Liver (tissue), 9 donors: Measurements from ENCODE around the gene UBA6. TPM values are rescaled to one million over a fixed set of nuclear protein-coding genes. Genes with fewer than 3 reads are reported as not detected.

Experiments used
- DNase-seq: peaks from one replicate; pipeline ENCODE4 v3.0.0-alpha.2; 2017; ENCODE audit warnings: low spot score
- H3K27ac ChIP-seq, 2 donors: one replicate each; pipeline ENCODE4 v1.7.0; 2013; ENCODE audit warnings: inconsistent platforms in 2 of 2, low read length in 2 of 2, control low read depth in 1 of 2, low read depth in 1 of 2, mild to moderate bottlenecking in 1 of 2
- H3K27me3 ChIP-seq, 4 donors: one replicate each; pipeline versions ENCODE4 v1.6.1 to v1.7.0; 2013; ENCODE audit warnings: low read length in 3 of 4, inconsistent platforms in 1 of 4, mild to moderate bottlenecking in 1 of 4, moderate library complexity in 1 of 4; ENCODE audit not compliant: control insufficient read depth in 4 of 4, insufficient read depth in 4 of 4
- H3K36me3 ChIP-seq, 4 donors: one replicate each; pipeline versions ENCODE4 v1.6.1 to v1.7.0; 2013; ENCODE audit warnings: low read length in 3 of 4, mild to moderate bottlenecking in 3 of 4, low read depth in 1 of 4, moderate library complexity in 1 of 4; ENCODE audit not compliant: control insufficient read depth in 4 of 4, insufficient read depth in 3 of 4
- H3K4me1 ChIP-seq, 4 donors: one replicate each; pipeline versions ENCODE4 v1.6.1 to v1.7.0; 2013; ENCODE audit warnings: low read length in 3 of 4, mild to moderate bottlenecking in 3 of 4, moderate library complexity in 1 of 4; ENCODE audit not compliant: control insufficient read depth in 4 of 4, insufficient read depth in 4 of 4
- H3K4me3 ChIP-seq, 3 donors: one replicate each; pipeline versions ENCODE4 v1.6.1 to v1.7.0; 2013; ENCODE audit warnings: low read length in 3 of 3, control low read depth in 1 of 3, low read depth in 1 of 3, mild to moderate bottlenecking in 1 of 3
- H3K9ac ChIP-seq, 2 donors: one replicate each; pipeline ENCODE4 v1.7.0; 2013; ENCODE audit warnings: low read length in 2 of 2, mild to moderate bottlenecking in 2 of 2, moderate library complexity in 2 of 2, control low read depth in 1 of 2, low read depth in 1 of 2
- H3K9me3 ChIP-seq, 4 donors: one replicate each; pipeline versions ENCODE4 v1.6.1 to v1.7.0; 2013; ENCODE audit warnings: low read length in 3 of 4; ENCODE audit not compliant: control insufficient read depth in 4 of 4
- EGR1 ChIP-seq, 2 donors: IDR thresholded peaks; 2 replicates each; pipeline ENCODE4 v1.6.1; 2016 to 2018; ENCODE audit warnings: antibody characterized with exemption in 2 of 2, low read depth in 2 of 2
- FOXA1 ChIP-seq: IDR thresholded peaks from 2 replicates; pipeline ENCODE4 v1.6.1; 2016; ENCODE audit warnings: antibody characterized with exemption
- GABPA ChIP-seq, 2 donors: IDR thresholded peaks in 1 of 2; conservative IDR thresholded peaks in 1 of 2; 2 replicates each; pipeline ENCODE4 v1.6.1; 2016; ENCODE audit warnings: antibody characterized with exemption in 2 of 2, mild to moderate bottlenecking in 1 of 2, moderate library complexity in 1 of 2
- HNF4A ChIP-seq, 2 donors: conservative IDR thresholded peaks; 2 replicates each; pipeline ENCODE4 v1.6.1; 2016; ENCODE audit warnings: antibody characterized with exemption in 2 of 2, mild to moderate bottlenecking in 2 of 2
- HNF4G ChIP-seq: IDR thresholded peaks from 2 replicates; pipeline ENCODE4 v1.6.1; 2016; ENCODE audit warnings: antibody characterized with exemption
- JUND ChIP-seq, 2 donors: IDR thresholded peaks; 2 replicates each; pipeline ENCODE4 v1.6.1; 2016; ENCODE audit warnings: antibody characterized with exemption in 2 of 2
- MAX ChIP-seq: IDR thresholded peaks from 2 replicates; pipeline ENCODE4 v1.6.1; 2016; ENCODE audit warnings: antibody characterized with exemption
- NR2F2 ChIP-seq: IDR thresholded peaks from 2 replicates; pipeline ENCODE4 v1.6.1; 2016; ENCODE audit warnings: antibody characterized with exemption
- RAD21 ChIP-seq, 2 donors: IDR thresholded peaks; 2 replicates each; pipeline ENCODE4 v1.6.1; 2016; ENCODE audit warnings: antibody characterized with exemption in 2 of 2, mild to moderate bottlenecking in 2 of 2
- REST ChIP-seq: IDR thresholded peaks from 2 replicates; pipeline ENCODE4 v1.6.1; 2016; ENCODE audit warnings: antibody characterized with exemption, mild to moderate bottlenecking
- RXRA ChIP-seq, 2 donors: IDR thresholded peaks; 2 replicates each; pipeline ENCODE4 v1.6.1; 2017 to 2018; ENCODE audit warnings: antibody characterized with exemption in 2 of 2, mild to moderate bottlenecking in 1 of 2
- SP1 ChIP-seq: IDR thresholded peaks from 2 replicates; pipeline ENCODE4 v1.6.1; 2018; ENCODE audit warnings: antibody characterized with exemption, mild to moderate bottlenecking
- TAF1 ChIP-seq: conservative IDR thresholded peaks from 2 replicates; pipeline ENCODE4 v1.6.1; 2016; ENCODE audit warnings: antibody characterized with exemption, mild to moderate bottlenecking
- YY1 ChIP-seq: IDR thresholded peaks from 2 replicates; pipeline ENCODE4 v1.6.1; 2016; ENCODE audit warnings: antibody characterized with exemption, mild to moderate bottlenecking
- WGBS: extraction: QIAGEN DNeasy Blood & Tissue Kit; methylation state at CpG from one replicate; pipeline ENCODE4 v1.1.7; 2013; 5-methylcytosine and 5-hydroxymethylcytosine counted together
- polyA plus RNA-seq, 2 donors: library from polyadenylated mRNA; stranded (reverse) in 1 of 2; unstranded in 1 of 2; fragments of 200-250 nt in 1 of 2; fragments of >200 nt in 1 of 2; fragmentation: Nextera tagmentation in 1 of 2; extraction: Ambion mirVana in 1 of 2; gene quantifications; one replicate each; pipeline versions ENCODE4 v1.2.1 to v1.2.3, GENCODE V29; 2013 to 2015
- total RNA-seq, 2 donors: library from RNA; depleted of rRNA; stranded (reverse); fragments of >200 nt; gene quantifications; one replicate each; pipeline ENCODE4 v1.2.3, GENCODE V29; 2014
- TF ChIP-seq, protein P1 (sequence below): IDR thresholded peaks from 2 replicates; pipeline ENCODE4 v1.6.1; 2016; ENCODE audit warnings: antibody characterized with exemption
- TF ChIP-seq, protein P2 (sequence below): fragments of 150-350 bp; IDR thresholded peaks from 2 replicates; pipeline ENCODE4 v1.5.1; 2017; ENCODE audit warnings: improper control_type of control experiment, low read depth, low read length; ENCODE audit not compliant: missing input control
- TF ChIP-seq, protein P3 (sequence below): IDR thresholded peaks from 2 replicates; pipeline ENCODE4 v1.6.1; 2016; ENCODE audit warnings: antibody characterized with exemption
- donor health status: healthy.
- donor health status: healthy.
- donor health status: healthy.
- donor health status: healthy.
- donor health status: healthy.

UBA6 gene
- total and polyA plus RNA-seq, 4 donors, result 8.4 to 122 (median 13.7) TPM

DNA sequence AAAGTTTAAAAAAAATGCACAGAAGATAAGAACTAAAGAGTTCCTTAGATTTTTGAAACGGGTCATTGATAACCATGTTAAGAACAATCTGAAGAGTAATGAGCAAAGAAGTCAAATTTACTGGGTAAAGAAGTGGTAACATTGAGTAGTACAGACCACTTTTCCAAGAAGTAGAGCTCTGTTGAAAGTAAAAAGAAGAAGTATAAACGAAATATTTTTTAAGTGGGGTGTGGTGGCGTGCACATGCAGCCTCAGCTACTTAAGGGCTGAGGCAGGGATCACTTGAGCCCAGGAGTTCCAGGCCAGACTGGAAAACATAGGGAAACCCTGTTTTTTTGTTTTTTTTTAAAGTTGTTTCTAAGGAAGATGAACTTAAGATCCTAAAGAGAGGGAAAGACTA lies 68.5 kb downstream of the UBA6 start:
- Histone ChIP-seq H3K36me3 (peaks cover 3 to 44% (median 27%) of the 10 kb centered on the region in 4 donors), H3K27ac (no peak overlapping the region), H3K9ac (no peak overlapping the region), H3K27me3 (no peaks in the 10 kb centered on the region), H3K4me1 (no peaks in the 10 kb centered on the region), H3K4me3 (no peak overlapping the region), H3K9me3 (no peaks in the 10 kb centered on the region)
- no peak for DNase-seq
- 77% methylated on average over 3 of the region's 3 CpGs for whole genome bisulfite sequencing
- TF ChIP-seq TAF1 (no peak), RAD21 (IDR thresholded peaks at IDR 0.05) (no peak), YY1 (no peak), MAX (no peak), SP1 (no peak), NR2F2 (no peak), JUND (IDR thresholded peaks at IDR 0.05) (no peak), RXRA (IDR thresholded peaks at IDR 0.05) (no peak), HNF4A (conservative IDR thresholded peaks at IDR 0.05) (no peak), HNF4G (no peak), FOXA1 (no peak), REST (no peak)
- TF ChIP-seq, protein P1, sequence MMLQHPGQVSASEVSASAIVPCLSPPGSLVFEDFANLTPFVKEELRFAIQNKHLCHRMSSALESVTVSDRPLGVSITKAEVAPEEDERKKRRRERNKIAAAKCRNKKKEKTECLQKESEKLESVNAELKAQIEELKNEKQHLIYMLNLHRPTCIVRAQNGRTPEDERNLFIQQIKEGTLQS, result no peak

DNA sequence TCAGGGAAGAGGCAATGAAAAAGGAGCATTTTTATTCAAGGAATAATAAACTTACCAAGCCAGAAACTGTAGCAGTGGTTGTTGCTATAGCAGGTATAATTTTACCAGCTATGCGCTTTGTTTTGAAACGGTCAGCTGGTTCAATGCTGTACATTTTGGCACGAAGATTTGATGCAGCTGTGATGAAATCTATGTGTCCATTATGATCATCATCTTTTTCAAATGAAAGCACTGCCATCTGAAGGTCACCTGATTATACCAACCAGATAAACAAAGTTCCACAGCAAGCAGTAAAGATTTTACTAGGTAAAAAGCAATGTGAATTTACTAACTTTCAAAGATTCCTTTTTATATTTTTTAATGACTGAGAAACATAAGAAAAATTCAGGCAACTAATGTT lies 76.0 kb downstream of the UBA6 start:
- Histone ChIP-seq H3K9ac (no peak overlapping the region), H3K9me3 (no peaks in the 10 kb centered on the region), H3K4me1 (peaks cover 0 to 8% (median 5%) of the 10 kb centered on the region in 4 donors), H3K4me3 (no peak overlapping the region), H3K27me3 (no peaks in the 10 kb centered on the region), H3K27ac (no peak overlapping the region), H3K36me3 (peaks cover 2 to 34% (median 25%) of the 10 kb centered on the region in 4 donors)
- no peak for TF ChIP-seq YY1
- TF ChIP-seq, protein P2, sequence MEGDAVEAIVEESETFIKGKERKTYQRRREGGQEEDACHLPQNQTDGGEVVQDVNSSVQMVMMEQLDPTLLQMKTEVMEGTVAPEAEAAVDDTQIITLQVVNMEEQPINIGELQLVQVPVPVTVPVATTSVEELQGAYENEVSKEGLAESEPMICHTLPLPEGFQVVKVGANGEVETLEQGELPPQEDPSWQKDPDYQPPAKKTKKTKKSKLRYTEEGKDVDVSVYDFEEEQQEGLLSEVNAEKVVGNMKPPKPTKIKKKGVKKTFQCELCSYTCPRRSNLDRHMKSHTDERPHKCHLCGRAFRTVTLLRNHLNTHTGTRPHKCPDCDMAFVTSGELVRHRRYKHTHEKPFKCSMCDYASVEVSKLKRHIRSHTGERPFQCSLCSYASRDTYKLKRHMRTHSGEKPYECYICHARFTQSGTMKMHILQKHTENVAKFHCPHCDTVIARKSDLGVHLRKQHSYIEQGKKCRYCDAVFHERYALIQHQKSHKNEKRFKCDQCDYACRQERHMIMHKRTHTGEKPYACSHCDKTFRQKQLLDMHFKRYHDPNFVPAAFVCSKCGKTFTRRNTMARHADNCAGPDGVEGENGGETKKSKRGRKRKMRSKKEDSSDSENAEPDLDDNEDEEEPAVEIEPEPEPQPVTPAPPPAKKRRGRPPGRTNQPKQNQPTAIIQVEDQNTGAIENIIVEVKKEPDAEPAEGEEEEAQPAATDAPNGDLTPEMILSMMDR, result no peak
- TF ChIP-seq RXRA (IDR thresholded peaks at IDR 0.05), result no peak
- TF ChIP-seq, protein P3, sequence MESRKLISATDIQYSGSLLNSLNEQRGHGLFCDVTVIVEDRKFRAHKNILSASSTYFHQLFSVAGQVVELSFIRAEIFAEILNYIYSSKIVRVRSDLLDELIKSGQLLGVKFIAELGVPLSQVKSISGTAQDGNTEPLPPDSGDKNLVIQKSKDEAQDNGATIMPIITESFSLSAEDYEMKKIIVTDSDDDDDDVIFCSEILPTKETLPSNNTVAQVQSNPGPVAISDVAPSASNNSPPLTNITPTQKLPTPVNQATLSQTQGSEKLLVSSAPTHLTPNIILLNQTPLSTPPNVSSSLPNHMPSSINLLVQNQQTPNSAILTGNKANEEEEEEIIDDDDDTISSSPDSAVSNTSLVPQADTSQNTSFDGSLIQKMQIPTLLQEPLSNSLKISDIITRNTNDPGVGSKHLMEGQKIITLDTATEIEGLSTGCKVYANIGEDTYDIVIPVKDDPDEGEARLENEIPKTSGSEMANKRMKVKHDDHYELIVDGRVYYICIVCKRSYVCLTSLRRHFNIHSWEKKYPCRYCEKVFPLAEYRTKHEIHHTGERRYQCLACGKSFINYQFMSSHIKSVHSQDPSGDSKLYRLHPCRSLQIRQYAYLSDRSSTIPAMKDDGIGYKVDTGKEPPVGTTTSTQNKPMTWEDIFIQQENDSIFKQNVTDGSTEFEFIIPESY, result no peak
- no peak for TF ChIP-seq JUND (IDR thresholded peaks at IDR 0.05)
- TF ChIP-seq SP1, result no peak
- TF ChIP-seq, protein P1, result no peak
- no peak for TF ChIP-seq EGR1 (IDR thresholded peaks at IDR 0.05; ENCODE audit: low read depth in 2 of 2)
- no peak for TF ChIP-seq TAF1
- TF ChIP-seq HNF4G, result no peak
- no peak for TF ChIP-seq FOXA1
- no peak for TF ChIP-seq NR2F2
- no peak for TF ChIP-seq MAX
- TF ChIP-seq GABPA (IDR thresholded peaks at IDR 0.05 in 1 of 2, conservative IDR thresholded peaks at IDR 0.05 in 1 of 2), result no peak
- no peak for TF ChIP-seq RAD21 (IDR thresholded peaks at IDR 0.05)
- WGBS, result 91% methylated on average over 3 of the region's 3 CpGs
- DNase-seq, result no peak
